T1000 (cell line): ENCODE measurements around the gene TNXB.
"Not testable (repeated sequence)": the region's sequence is repeated elsewhere in the genome, so short reads cannot be mapped to it uniquely, and the experiment has no call there.

Experiments used
- DNase-seq: peaks from one replicate; lab custom pipeline; 2025; ENCODE audit warnings: mixed read lengths; lab: John Stamatoyannopoulos, UW

TNXB gene

DNA sequence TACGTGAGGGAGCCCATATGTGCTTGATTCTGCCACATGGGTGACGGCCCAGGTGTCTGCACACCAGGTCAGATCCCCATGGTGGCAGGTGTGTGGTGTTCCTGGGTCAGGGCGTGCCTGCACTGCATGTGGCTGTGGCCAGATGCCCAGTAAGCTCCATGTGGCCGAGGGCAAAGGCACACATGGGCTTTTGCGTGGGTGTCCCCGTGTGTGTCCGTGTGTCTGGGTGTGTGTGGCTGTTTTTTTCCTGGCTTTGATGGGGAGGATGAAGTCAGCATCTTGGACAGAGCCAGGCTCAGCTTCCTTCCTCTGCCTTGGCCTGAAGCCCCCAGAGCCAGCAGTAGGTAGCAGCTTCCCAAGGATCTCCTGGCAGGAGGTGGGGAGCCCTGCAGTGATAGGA is 1.5 kb upstream of the TNXB start:
- DNase-seq, result no peak

DNA sequence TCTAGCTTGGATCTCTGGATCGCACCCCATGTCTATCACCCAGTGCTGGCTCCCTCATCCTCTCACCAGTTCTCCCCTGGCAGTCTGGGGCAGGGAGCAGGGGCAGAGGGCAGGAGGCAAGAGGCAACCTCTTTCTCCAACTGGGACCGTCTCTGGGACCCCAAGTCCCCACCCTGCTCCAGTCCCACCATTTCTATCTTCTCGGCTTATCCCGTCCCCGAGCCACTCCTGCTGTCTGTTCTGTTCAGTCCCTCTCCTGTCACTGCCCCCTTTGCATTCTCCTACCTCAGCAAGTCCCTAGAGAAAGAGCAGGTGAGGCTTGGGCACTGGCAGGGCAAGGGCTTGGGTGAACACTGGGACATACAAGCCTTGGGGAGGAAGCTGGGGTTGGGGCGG is 625 bp upstream of the TNXB start:
- no peak for DNase-seq

GRCh38 chr6:32108727-32109113 is 418 bp downstream of the TNXB start:
- DNase-seq, result no peak

- peak; percentile 71 for DNase-seq
Observed at GRCh38 chr6:32108094-32108627, 977 bp downstream of the TNXB start.

DNA sequence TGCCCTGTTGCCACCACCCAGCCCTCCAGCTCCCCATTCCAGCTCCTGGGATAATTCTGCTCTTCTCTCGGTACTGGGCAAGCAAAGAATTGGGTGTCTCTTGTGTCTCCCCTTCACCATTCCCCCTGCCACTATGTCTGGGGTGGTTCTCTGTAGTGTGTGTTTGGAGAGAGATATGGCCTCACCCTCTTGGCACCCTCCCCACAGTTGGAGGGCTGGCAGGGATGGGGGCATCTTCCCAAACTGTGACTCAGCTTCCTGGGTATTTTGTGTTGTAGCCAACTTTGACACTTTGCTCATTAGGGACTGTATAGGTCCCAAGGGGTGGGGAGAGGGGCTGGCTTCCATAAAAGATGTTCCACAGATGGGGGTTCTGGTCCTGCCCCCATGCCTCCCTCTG is 1.7 kb downstream of the TNXB start:
- peak; percentile 34 for DNase-seq

GRCh38 chr6:32105433-32105832 is 3.7 kb downstream of the TNXB start:
- no peak for DNase-seq

DNA sequence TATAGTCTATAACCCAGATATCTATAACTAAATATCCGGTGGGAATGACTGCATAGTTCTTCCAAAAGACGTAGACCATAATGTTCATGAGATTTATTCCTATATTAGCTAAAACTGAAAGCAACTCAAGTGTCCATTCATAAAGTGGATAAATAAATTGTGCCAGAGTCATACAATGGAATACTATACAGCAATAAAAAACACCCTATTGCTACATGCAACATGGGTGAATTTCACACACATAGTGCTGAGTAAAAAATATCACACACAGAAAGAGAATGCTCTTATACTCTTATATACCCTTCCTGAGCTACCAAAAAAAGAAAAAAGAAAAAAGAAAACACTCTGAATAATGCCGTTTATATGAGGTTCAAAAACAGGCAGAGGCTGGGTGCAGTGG is 6.9 kb downstream of the TNXB start:
- DNase-seq, result no peak

- not testable (repeated sequence) for DNase-seq
Observed at GRCh38 chr6:32100251-32100650, 8.9 kb downstream of the TNXB start.

GRCh38 chr6:32097364-32097763 is 11.8 kb downstream of the TNXB start:
- no peak for DNase-seq

DNA sequence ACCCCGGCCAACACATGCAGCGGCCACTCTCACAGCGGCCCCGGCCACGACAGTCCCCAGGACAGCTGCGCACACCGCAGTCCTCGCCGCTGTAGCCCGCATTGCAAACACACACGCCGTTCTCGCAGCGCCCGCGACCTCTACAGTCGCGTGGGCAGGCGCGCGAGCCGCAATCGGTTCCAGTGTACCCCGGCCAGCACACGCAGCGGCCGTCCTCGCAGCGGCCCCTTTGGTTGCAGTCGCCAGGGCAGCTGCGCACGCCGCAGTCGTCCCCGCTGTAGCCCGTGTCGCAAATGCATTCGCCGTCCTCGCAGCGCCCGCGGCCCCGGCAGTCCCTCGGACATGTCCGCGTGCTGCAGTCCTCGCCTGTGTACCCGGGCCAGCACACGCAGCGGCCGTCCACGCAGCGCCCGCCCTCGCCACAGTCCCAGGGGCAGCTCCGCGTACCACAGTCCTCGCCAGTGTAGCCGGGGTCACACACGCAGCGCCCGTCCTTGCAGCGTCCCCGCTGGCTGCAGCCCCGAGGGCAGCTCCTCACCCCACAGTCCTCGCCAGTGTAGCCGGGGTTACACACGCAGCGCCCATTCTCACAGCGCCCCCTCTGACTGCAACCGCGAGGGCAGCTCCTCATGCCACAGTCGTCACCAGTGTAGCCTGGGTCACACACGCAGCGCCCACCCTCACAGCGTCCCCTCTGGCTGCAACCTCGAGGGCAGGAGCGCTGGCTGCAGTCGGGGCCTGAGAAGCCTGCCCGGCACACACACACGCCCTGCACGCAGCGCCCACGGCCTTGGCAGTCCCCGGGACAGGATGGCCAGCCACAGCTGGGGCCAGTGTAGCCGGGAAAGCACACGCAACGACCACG is 12.5 kb downstream of the TNXB start:
- DNase-seq, result no peak

DNA sequence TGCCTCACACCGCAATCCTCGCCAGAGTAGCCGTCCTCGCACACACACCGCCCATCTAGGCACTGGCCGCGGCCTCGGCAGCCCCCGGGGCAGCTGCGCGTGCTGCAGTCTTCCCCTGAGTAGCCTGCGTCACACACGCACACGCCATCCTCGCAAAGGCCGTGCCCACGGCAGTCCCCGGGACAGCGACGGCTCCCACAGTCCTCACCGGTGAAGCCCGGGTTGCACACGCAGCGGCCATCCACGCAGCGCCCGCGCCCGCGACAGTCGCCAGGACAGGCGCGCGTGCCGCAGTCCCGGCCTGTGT is 13.1 kb downstream of the TNXB start:
- DNase-seq, result no peak

GRCh38 chr6:32095338-32096086 is 13.6 kb downstream of the TNXB start:
- DNase-seq, result no peak

DNA sequence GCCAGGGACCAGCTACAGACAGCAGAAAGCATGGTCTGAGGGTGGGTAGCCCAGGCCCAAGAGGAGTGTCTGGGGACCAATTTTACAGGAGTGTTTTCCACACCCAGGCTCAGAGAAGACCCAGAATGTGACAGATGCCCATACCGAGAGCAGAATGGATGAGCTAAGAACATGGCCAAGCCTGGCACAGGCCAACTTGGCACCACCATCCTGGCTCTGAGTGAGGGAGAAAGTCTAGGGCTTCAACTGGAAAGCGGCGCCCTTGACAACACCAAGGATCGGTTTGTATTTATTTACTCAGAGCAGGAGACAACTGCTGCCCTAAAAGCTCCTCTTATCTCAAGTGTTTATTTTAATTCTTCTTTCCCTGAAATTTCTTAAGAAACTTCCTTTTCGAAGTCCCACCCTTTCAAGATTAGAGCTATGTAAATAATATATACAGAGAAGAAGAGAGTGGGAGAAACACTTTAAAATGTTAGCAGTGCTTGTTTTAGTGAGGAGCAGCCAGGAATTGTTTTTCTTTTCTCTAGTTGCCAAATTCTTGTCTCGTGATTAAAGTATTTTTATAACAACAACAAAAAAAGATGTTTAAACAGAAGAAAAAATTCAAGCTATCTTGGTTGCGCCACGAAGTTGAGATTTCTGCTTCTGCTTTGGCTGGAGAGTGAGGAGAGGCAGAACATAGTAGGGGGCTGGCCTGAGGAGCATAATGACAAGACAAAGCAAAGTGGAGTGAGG is 16.2 kb downstream of the TNXB start:
- no peak for DNase-seq

DNA sequence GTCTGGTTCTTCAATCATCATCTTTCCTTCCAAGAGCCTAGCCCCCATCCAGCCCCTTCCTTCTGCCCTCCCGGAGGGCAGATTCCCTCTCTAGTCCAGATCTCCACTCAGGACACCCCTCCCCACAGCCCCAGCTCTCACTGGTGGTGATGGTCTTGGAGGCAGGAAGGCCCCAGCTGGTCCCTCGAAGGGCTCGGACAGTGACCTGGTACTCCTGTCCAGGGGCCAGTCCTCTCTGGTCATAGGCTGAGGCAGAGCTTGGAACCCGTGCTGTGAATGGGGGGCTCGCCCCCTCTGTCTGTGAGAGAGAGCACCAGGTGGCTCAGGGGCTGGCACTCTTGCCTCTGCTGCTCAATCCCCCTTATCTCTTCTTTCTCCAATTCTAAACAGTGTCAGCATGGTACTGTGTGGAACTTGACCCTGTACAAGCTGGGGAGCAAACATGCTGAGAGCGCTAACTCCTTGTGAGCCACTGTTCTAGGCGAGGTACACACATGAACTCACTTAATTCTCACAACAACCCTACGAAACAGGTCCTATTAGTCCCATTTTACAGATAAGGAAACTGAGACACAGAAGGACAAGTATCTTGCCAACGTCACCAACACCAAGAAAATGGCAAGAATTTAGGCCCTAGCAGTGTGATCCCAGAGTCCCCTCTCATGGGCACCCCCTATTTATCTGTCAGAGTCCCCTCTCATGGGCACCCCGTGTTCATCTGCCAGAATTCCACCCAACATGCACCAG is 19.9 kb downstream of the TNXB start:
- DNase-seq, result no peak

DNA sequence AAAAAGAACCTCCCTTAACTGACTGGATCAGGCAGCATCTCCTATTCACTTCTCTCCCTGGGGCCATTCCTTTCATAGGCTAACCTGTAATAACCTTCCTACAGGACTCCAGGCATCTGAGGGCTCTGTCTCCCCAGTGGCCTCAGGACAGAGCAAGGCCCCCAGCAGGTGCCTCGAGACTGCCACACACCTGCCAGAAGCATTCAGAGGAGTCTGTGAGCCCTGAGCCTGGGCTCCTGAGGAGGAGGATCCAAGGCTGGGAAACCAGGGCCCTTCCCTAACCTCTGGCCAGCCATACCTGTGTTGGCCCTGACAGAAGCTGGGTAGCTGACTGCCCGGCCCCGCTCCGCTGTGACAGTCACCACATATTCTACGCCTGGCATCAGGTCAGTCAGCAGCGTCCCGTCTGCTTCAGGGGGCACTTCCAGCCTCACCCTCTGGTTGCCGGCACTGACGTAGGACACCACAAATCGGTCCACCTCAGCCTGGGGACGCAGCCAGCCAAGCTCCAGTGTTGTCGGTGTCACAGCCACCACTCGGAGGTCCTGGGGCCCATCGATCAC is 20.6 kb downstream of the TNXB start:
- DNase-seq, result no peak

- DNase-seq, result no peak
Observed at GRCh38 chr6:32087574-32088486, 21.3 kb downstream of the TNXB start.

- peak; percentile 51 for DNase-seq
Observed at GRCh38 chr6:32086661-32087573, 22.2 kb downstream of the TNXB start.

DNA sequence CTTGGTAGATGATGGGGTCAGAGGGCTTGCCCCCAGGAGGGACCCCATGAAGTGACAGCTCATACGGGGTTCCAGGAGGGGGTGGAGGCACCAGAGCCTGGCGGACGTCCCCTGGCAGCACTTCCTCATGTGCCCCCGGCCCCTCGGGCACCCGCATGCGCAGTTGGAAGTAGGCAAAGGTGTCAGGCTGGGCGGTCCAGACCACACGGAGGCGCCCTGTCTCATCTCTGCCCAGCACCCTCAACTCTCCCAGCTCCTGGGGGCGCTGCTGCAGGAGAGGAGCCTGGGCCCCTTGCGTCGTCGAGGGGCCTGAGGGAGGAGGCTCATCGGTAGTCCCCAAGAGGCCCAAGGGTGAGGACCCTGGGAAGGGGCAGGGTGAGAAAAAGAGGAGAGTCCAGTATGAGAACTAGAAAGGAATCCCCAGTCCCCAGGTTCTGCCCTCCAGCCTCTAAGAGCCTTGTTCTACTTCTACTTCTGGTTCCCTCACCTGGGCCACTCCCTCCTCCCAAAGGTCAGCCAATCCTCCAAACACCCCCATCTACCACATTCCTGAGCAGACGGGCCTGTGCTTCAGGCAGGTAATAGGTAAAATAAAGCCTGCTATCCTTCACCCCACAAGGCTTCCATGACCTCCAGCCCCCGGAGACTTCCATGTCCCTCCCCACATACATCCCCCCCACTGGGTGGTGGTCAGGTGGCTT is 23.2 kb downstream of the TNXB start:
- DNase-seq, result no peak

DNA sequence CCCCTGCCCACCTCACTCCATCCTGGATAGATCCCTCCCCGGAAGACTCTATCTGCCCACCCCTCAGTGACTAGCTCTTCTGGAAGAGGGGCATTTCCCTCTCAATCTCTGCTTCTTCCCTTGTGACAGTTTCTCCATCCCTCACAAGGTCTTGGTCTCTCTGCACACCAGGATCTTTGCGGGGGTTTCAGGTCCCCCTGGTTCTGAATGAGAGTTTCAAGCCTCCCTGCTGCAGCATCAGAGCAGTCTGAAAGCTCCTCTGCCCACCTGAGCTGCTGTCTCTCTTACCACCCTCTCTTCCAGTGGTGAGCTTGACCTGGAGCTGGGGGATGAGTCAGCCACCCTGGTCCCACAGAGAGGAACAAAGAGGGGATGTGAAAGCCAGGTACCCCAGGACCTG is 24.4 kb downstream of the TNXB start:
- no peak for DNase-seq
